ENCODE measurements around the gene GARNL3. TPM values are rescaled to one million over a fixed set of nuclear protein-coding genes. Genes with fewer than 3 reads are reported as not detected.

GARNL3 gene
- total RNA-seq, 1 donor from 2014 or later, result 32.0 TPM

DNA sequence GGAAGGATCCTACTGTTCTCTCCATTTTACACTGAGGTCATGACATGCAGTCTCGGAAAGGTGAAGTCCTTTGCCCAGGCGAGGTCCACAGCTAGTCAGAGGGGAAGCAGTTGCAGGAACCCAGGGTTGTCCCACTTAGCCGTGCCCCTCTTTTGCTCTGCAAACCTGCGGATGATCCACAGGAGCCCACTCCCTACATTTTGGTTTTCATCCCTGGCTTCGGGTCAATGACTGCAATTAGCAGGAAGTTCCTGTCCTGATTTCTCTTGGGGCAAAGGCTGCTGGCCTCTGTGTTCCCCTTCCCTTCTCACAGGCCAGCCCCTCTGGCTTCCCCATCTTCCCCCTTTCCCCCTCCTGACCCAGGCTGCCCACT lies 133.7 kb downstream of the GARNL3 start:
- TF ChIP-seq EZH2 (IDR thresholded peaks at IDR 0.05), result no peak
- TF ChIP-seq, protein P1, sequence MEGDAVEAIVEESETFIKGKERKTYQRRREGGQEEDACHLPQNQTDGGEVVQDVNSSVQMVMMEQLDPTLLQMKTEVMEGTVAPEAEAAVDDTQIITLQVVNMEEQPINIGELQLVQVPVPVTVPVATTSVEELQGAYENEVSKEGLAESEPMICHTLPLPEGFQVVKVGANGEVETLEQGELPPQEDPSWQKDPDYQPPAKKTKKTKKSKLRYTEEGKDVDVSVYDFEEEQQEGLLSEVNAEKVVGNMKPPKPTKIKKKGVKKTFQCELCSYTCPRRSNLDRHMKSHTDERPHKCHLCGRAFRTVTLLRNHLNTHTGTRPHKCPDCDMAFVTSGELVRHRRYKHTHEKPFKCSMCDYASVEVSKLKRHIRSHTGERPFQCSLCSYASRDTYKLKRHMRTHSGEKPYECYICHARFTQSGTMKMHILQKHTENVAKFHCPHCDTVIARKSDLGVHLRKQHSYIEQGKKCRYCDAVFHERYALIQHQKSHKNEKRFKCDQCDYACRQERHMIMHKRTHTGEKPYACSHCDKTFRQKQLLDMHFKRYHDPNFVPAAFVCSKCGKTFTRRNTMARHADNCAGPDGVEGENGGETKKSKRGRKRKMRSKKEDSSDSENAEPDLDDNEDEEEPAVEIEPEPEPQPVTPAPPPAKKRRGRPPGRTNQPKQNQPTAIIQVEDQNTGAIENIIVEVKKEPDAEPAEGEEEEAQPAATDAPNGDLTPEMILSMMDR (IDR thresholded peaks at IDR 0.05), result no peak
- no peak for TF ChIP-seq EZH2phosphoT487 (IDR thresholded peaks at IDR 0.05)
- Histone ChIP-seq H3K79me2 (ENCODE audit: low read depth) (peaks cover 17% of the 10 kb centered on the region), H3K27me3 (peaks cover 16% of the 10 kb centered on the region), H3K9me3 (ENCODE audit: low read depth) (no peaks in the 10 kb centered on the region), H2AFZ (replicated peaks) (no peak overlapping the region), H3K36me3 (no peaks in the 10 kb centered on the region), H3K4me3 (peak overlapping the region; percentile 83), H4K20me1 (ENCODE audit: low read depth) (peaks cover 28% of the 10 kb centered on the region), H3F3A (ENCODE audit: low read depth) (peaks cover 6% of the 10 kb centered on the region), H3K4me1 (peaks cover 7% of the 10 kb centered on the region), H3K27ac (no peak overlapping the region), H3K4me2 (peak overlapping the region; percentile 98), H3K9ac (no peak overlapping the region)
- peaks cover 2% of the 10 kb centered on the region for H3K27me3 Mint-ChIP-seq (ENCODE audit: insufficient read depth, low read depth)
- no peaks in the 10 kb centered on the region for H3K36me3 Mint-ChIP-seq
- H3K9me3 Mint-ChIP-seq, result no peaks in the 10 kb centered on the region
- peak overlapping the region; percentile 69 for H3K27ac Mint-ChIP-seq
- peak overlapping the region; percentile 90 for H3K4me3 Mint-ChIP-seq
- DNase-seq (ENCODE audit: low spot score), result no peak
- peaks cover 10% of the 10 kb centered on the region for H3K4me1 Mint-ChIP-seq

DNA sequence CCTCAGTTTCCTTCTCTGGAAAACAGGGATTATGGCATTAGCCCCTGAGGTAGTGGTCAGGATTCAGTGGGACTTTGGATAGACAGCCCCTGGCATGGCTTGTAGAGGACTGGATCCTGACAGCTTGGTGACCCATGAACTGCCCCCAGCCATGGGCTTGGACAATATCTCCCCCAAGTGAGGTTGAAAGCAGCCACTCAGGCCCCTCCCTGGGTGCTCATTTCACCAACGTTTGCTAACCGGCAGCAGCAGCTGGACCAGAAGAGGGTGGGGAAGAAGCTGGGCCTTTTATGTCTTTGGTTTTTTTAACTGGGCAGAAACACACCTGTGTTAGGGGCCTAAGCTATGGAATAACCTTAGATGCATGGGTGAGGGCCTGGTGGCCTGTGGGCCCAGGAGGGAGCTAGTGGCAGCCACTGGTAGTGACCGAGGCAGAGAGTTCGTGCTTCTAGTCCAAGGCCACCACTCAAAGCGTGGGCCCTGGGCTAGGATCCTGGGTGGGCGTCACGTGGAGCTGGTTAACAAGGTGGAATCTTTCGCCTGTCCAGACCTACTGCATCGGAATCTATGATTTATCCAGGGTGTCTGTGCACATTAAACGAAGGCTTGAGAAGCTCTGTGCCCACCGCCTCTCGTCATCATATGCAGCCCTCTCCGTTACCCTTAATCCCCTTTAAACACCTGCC lies 134.3 kb downstream of the GARNL3 start:
- TF ChIP-seq, protein P1 (IDR thresholded peaks at IDR 0.05), result no peak
- TF ChIP-seq EZH2phosphoT487 (IDR thresholded peaks at IDR 0.05) (no peak), EZH2 (IDR thresholded peaks at IDR 0.05) (no peak)
- H3K36me3 Mint-ChIP-seq, result no peaks in the 10 kb centered on the region
- no peak for DNase-seq (ENCODE audit: low spot score)
- no peak overlapping the region for H3K9ac ChIP-seq
- no peaks in the 10 kb centered on the region for H3K9me3 Mint-ChIP-seq
- peaks cover 28% of the 10 kb centered on the region for H4K20me1 ChIP-seq (ENCODE audit: low read depth)
- peaks cover 7% of the 10 kb centered on the region for H3K4me1 ChIP-seq
- peak overlapping the region; percentile 98 for H3K4me2 ChIP-seq
- H2AFZ ChIP-seq (replicated peaks), result no peak overlapping the region
- no peak overlapping the region for H3K4me3 ChIP-seq
- H3K27me3 ChIP-seq, result peaks cover 16% of the 10 kb centered on the region
- no peak overlapping the region for H3K27ac ChIP-seq
- peaks cover 6% of the 10 kb centered on the region for H3F3A ChIP-seq (ENCODE audit: low read depth)
- no peaks in the 10 kb centered on the region for H3K9me3 ChIP-seq (ENCODE audit: low read depth)
- H3K27ac Mint-ChIP-seq, result no peak overlapping the region
- H3K4me3 Mint-ChIP-seq, result peak overlapping the region; percentile 90
- H3K27me3 Mint-ChIP-seq (ENCODE audit: insufficient read depth, low read depth), result peaks cover 2% of the 10 kb centered on the region
- peaks cover 10% of the 10 kb centered on the region for H3K4me1 Mint-ChIP-seq
- no peaks in the 10 kb centered on the region for H3K36me3 ChIP-seq
- H3K79me2 ChIP-seq (ENCODE audit: low read depth), result peaks cover 17% of the 10 kb centered on the region

DNA sequence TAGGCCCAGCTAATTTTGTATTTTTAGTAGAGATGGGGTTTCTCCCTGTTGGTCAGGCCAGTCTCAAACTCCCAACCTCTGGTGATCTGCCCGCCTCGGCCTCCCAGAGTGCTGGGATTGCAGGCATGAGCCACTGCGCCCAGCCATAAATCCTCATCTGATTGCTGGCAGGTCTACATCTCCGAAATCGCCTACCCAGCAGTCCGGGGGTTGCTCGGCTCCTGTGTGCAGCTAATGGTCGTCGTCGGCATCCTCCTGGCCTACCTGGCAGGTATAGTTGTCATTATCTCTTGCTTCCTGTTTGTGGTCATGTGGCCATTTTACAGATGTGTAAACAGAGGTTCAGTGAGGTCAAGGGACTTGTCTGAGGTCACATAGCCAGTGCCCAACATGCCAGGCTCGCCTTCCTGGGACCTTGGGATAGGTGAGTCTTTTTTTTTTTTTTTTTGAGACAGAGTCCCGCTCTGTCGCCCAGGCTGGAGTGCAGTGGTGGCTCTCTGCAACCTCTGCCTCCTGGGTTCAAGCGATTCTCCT lies 135.2 kb downstream of the GARNL3 start:
- H3K9ac ChIP-seq, result no peak overlapping the region
- H4K20me1 ChIP-seq (ENCODE audit: low read depth), result peaks cover 28% of the 10 kb centered on the region
- H3K27ac Mint-ChIP-seq, result no peak overlapping the region
- peaks cover 14% of the 10 kb centered on the region for H3K27me3 ChIP-seq
- peaks cover 7% of the 10 kb centered on the region for H3K4me1 ChIP-seq
- H3K4me2 ChIP-seq, result no peak overlapping the region
- H3K4me1 Mint-ChIP-seq, result peaks cover 10% of the 10 kb centered on the region
- no peak overlapping the region for H2AFZ ChIP-seq (replicated peaks)
- H3K4me3 Mint-ChIP-seq, result peak overlapping the region; percentile 63
- DNase-seq (ENCODE audit: low spot score), result no peak
- no peaks in the 10 kb centered on the region for H3K9me3 Mint-ChIP-seq
- no peaks in the 10 kb centered on the region for H3K27me3 Mint-ChIP-seq (ENCODE audit: insufficient read depth, low read depth)
- H3F3A ChIP-seq (ENCODE audit: low read depth), result peaks cover 6% of the 10 kb centered on the region
- no peak overlapping the region for H3K27ac ChIP-seq
- H3K36me3 ChIP-seq, result no peaks in the 10 kb centered on the region
- no peaks in the 10 kb centered on the region for H3K36me3 Mint-ChIP-seq
- H3K4me3 ChIP-seq, result no peak overlapping the region
- TF ChIP-seq, protein P1 (IDR thresholded peaks at IDR 0.05), result no peak
- TF ChIP-seq EZH2phosphoT487 (IDR thresholded peaks at IDR 0.05), result no peak
- no peak for TF ChIP-seq EZH2 (IDR thresholded peaks at IDR 0.05)
- no peaks in the 10 kb centered on the region for H3K9me3 ChIP-seq (ENCODE audit: low read depth)
- peaks cover 17% of the 10 kb centered on the region for H3K79me2 ChIP-seq (ENCODE audit: low read depth)
